ENCODE data around the gene SEMA3G. TPM values are rescaled to one million over a fixed set of nuclear protein-coding genes. Genes with fewer than 3 reads are reported as not detected.

The SEMA3G gene
- total RNA-seq, 1 experiment from 2014 or later: 0.77 TPM

DNA sequence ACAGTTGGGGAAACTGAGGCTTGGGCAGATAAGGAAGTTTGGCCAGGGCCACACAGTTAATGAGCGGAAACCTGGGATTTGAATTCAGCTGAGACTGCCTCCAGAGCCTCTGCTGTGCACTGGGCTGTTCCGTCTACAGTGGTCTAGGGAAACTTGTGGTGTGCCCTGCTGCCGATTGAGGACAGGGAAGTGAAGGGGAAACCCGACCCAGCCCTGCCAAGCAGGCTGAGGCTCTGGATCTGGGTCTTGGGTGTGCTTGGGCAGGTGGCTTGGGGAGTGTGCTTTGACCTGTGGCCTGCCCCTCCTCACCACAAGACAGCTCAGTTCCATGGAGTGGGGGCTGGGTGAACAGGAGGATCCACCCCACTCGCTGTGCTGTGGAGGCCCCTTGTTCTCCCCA lies 28.1 kb upstream of the SEMA3G start:
- ATAC-seq: no peak
- Histone ChIP-seq H3K27ac (ENCODE audit: low read length) (no peak overlapping the region), H3K9me3 (ENCODE audit: low read length) (no peaks in the 10 kb centered on the region), H3K4me2 (ENCODE audit: low read length) (no peak overlapping the region), H3K79me2 (ENCODE audit: low read length) (0 out of 2 replicates have a peak, but pooled peaks cover 5% of the 10 kb centered on the region), H2AFZ (ENCODE audit: low read length) (no peak overlapping the region), H3K27me3 (ENCODE audit: low read length) (no peaks in the 10 kb centered on the region), H3K9ac (ENCODE audit: low read length) (no peak overlapping the region), H3K4me3 (ENCODE audit: low read length) (no peak overlapping the region), H3K36me3 (ENCODE audit: low read depth, low read length) (peaks cover 43% of the 10 kb centered on the region), H3K4me1 (ENCODE audit: insufficient read depth, low read length) (no peaks in the 10 kb centered on the region), H3F3A (ENCODE audit: low read length, unreplicated experiment) (no peaks in the 10 kb centered on the region), H3K9me2 (replicated peaks; ENCODE audit: low read length) (no peaks in the 10 kb centered on the region), H4K20me1 (ENCODE audit: low read length) (no peaks in the 10 kb centered on the region; the same call in 1 of the 2 replicates)
- BruUV-seq (replicated peaks): no TSS peak
- POLR2A ChIA-PET (ENCODE audit: unreplicated experiment): no interaction called here
- no peak for DNase-seq
- no peak for TF ChIP-seq EZH2 (IDR thresholded peaks at IDR 0.05; ENCODE audit: low read length, unreplicated experiment)
- TF ChIP-seq EZH2phosphoT487 (IDR thresholded peaks at IDR 0.05; ENCODE audit: borderline replicate concordance, low read length): no peak
- TF ChIP-seq CTCF (conservative IDR thresholded peaks at IDR 0.05; ENCODE audit: low read depth, low read length): no peak
- intact Hi-C loops (cut with micrococcal nuclease): loop anchor here (2.0 kb wide), 1 partner anchor 60 kb away; the partner anchor contains the start of gene NT5DC2
- CTCF ChIA-PET: no interaction called here

GRCh38 chr3:52472239-52473000 lies 27.5 kb upstream of the SEMA3G start:
- Histone ChIP-seq H3K4me1 (ENCODE audit: insufficient read depth, low read length) (no peaks in the 10 kb centered on the region), H3K27ac (ENCODE audit: low read length) (no peak overlapping the region), H3F3A (ENCODE audit: low read length, unreplicated experiment) (no peaks in the 10 kb centered on the region), H3K79me2 (ENCODE audit: low read length) (peaks cover 9% of the 10 kb centered on the region; the same call in 1 of the 2 replicates), H2AFZ (ENCODE audit: low read length) (no peak overlapping the region), H4K20me1 (ENCODE audit: low read length) (no peaks in the 10 kb centered on the region; the same call in 1 of the 2 replicates), H3K27me3 (ENCODE audit: low read length) (no peaks in the 10 kb centered on the region), H3K9ac (ENCODE audit: low read length) (no peak overlapping the region), H3K9me3 (ENCODE audit: low read length) (no peaks in the 10 kb centered on the region), H3K4me2 (ENCODE audit: low read length) (no peak overlapping the region), H3K9me2 (replicated peaks; ENCODE audit: low read length) (no peaks in the 10 kb centered on the region), H3K4me3 (ENCODE audit: low read length) (no peak overlapping the region), H3K36me3 (ENCODE audit: low read depth, low read length) (peaks cover 39% of the 10 kb centered on the region)
- DNase-seq: no peak
- CTCF ChIA-PET: no interaction called here
- intact Hi-C loops (cut with micrococcal nuclease): loop anchor here (2.0 kb wide), 1 partner anchor 60 kb away; the partner anchor contains the start of gene NT5DC2
- POLR2A ChIA-PET (ENCODE audit: unreplicated experiment): no interaction called here
- no peak for ATAC-seq
- TF ChIP-seq EZH2 (IDR thresholded peaks at IDR 0.05; ENCODE audit: low read length, unreplicated experiment): no peak
- TF ChIP-seq EZH2phosphoT487 (IDR thresholded peaks at IDR 0.05; ENCODE audit: borderline replicate concordance, low read length): no peak
- TF ChIP-seq CTCF (conservative IDR thresholded peaks at IDR 0.05; ENCODE audit: low read depth, low read length): peak; percentile 10; the same call in 1 of the 2 replicates
- no TSS peak for BruUV-seq (replicated peaks)
